ENCODE measurements around the gene CEP164.
"Not testable (repeated sequence)": the region's sequence is repeated elsewhere in the genome, so short reads cannot be mapped to it uniquely, and the experiment has no call there.

CEP164 gene

DNA sequence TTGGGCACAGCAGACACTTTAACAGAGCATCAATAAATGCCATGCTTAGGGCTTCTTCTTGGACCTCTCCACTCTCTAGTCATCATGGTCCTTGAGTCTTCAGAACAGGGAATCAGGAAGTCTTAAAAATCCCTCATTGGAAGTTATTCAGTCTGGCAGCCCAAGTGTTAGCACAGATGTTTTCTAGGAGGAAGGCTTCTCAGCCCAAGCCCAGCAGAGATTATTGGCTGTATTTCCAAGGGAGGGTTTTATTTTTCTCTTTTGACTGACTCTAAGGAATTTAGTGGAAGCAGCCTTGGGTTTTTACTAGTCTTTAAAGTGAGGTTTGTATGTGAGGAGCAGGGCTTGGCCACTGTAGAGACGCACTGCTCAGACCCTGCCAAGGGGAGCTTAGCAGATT, 41.9 kb downstream of the CEP164 start:
- no peak for DNase-seq

GRCh38 chr11:117371453-117371852, 43.8 kb downstream of the CEP164 start:
- DNase-seq = no peak

GRCh38 chr11:117374316-117375055, 46.8 kb downstream of the CEP164 start:
- peak; percentile 7 for DNase-seq

DNA sequence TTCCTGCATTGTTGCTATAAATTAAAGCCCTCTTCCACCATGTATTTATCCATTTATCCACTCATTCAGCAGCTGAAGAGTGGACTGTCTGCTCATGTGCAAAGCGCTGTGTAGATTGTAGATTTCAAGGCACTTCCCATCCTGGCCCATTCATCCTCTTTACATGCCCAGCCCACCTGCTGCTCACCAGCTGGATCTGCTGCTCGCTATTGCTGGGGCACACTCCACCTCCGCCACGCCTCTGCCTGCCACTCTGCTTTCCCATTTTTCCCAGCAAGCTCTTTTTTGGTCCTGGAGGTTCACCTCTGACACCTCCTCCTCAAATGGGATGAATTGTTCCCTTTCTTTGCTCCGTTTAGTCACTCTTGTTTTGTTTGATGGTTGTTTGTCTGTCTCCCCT, 48.3 kb downstream of the CEP164 start:
- peak; percentile 2 for DNase-seq

GRCh38 chr11:117376517-117376916, 48.9 kb downstream of the CEP164 start:
- no peak for DNase-seq

DNA sequence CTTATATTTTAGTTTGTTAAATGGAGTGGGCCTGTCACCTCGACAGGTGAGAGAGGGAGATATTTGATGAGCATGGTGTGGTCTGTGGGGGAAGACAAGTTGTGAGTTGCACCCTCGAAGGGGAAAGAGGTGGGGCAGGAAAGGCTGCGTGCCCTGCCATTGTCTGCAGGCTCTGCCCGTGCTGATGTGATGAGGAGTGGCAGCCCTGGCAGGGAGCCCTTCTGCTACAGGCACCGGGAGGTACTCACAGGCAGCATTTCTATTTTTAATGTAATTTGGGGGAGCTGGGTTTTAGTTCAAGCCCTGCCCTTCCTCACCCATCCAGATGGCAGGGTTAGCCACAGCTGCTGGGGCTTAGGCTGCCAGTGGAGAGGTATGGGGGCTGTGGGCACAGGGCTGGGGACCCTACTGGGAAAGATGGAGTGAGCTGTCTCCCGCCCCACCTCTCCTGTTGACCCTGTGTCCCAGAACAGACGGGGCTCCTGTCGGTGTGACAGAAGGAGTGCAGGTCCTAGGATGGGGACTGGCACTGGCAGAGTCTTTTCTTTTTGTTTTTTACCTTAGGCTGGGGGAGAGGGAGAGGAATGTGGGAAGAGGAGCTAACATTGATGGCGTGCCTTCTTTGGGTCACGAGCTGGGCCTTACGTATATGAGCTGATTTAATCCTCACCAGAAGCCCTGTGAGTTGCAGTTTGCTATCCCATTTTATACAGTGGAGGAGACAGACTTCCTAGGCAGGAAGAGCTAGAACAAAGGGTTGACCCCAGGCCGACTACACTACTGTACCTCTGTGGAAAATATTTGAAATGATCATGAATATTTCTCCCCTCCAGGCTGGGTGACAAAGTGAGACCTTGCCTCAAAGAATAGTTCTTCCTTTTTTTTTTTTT, 51.6 kb downstream of the CEP164 start:
- DNase-seq = peak; percentile 19

DNA sequence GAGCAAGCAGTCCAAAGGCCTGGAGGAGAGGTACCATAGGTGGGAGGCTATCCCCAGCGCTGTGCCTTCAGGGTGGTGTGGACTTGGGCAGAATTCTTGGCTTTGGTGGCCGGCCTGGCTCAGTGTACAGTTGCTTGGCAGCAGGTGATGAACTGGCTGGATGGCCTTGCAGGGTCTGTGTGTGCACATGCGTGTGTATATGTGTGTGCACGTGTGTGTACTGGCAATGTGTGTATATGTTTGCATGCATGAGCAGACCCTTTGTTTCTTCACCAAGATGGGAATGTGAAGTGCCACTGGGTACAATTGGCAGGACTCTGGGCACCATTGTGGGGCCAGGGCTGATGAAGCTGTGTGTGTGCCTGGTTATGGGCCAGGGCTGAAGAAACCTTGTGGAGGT, 53.0 kb downstream of the CEP164 start:
- no peak for DNase-seq

GRCh38 chr11:117381481-117382387, 54.1 kb downstream of the CEP164 start:
- no peak for DNase-seq

DNA sequence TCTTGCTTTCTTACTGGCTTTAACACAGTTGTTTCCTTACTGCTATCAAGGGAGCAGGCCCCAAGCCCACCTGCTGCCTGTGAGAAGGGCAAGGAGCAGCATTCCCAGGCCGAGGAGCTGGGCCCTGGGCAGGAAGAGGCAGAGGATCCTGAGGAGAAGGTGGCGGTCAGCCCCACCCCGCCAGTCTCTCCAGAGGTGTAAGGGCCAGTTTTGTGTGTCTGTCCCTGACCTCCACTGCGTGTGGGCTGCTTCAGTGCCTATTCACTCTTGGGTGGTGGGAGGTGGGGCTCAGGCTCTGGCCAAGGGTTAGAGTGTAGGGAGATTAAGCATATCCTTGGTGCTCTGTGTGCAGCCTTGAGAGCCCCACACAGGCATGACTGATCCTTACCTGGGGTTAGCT, 55.1 kb downstream of the CEP164 start:
- no peak for DNase-seq

GRCh38 chr11:117384045-117384444, 56.4 kb downstream of the CEP164 start:
- no peak for DNase-seq

DNA sequence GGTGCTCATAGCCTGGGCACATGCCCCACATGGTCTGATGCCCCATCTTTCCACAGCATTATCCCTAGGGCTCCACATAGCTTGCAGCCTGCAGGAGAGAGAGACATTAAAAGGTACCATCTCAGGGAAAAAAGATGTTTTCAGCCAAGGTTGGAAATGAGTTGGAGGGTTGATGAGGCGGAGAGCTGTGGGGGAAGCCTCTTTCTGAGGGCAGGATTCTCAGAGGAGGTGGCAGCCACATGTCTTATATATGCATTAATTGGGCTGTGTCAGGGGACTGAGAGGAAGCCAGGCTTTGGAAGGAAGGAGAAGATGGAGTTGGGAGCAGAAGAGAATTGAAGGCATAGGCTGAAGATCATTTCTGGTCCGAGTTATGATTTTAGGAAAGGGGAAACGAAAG, 57.8 kb downstream of the CEP164 start:
- no peak for DNase-seq

- no peak for DNase-seq
Observed at GRCh38 chr11:117385906-117386305, 58.3 kb downstream of the CEP164 start.

DNA sequence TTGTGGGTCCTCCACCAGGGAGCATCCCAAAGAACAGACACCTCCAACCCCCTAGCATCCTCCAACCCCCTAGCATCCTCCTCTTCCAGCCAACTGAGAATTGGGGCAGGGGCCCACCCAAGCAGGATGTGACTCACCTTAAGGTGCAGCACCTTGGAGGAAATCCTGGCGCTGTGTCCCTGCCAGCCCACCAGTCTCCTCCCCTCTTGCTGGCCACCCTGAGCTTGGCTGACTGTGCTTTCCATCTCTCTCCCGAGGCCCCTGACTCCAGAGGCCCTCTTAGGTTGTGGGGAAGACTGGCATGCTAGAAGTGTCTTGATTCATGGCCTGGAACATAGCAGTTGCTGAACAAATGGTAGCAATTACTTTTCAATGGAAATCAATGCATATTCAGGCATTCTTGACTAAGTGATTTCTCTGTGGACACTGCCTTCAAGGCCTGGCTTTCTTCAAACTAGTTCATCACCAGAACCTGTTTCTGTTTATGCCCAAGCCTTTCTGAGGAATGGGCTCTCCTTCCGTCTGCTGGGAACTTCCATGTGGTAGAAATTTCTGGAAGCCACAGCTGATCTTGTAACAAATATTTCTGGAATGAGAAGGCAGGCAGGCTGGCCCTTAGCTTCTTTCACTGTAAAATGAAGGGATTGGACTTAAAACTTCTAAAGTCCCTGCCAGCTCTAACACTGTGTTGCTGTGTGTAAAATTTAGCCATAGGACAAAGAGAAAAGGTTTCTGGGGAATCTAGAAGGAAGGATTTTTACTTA, 60.5 kb downstream of the CEP164 start:
- DNase-seq = no peak

DNA sequence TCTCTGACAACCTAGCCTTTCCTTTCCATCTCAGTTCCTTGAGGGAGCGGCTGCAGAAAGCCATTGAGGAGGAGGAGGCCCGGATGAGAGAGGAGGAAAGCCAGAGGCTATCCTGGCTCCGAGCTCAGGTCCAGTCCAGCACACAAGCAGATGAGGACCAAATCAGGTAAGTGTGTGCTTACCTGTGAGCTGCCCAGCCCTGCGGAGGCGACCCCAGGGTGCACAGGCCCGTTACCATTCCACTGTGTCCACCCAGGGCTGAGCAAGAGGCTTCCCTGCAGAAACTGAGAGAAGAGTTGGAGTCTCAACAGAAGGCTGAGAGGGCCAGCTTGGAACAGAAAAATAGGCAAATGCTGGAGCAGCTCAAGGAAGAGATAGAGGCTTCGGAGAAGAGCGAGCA, 63.1 kb downstream of the CEP164 start:
- no peak for DNase-seq

GRCh38 chr11:117391181-117391580, 63.5 kb downstream of the CEP164 start:
- no peak for DNase-seq

DNA sequence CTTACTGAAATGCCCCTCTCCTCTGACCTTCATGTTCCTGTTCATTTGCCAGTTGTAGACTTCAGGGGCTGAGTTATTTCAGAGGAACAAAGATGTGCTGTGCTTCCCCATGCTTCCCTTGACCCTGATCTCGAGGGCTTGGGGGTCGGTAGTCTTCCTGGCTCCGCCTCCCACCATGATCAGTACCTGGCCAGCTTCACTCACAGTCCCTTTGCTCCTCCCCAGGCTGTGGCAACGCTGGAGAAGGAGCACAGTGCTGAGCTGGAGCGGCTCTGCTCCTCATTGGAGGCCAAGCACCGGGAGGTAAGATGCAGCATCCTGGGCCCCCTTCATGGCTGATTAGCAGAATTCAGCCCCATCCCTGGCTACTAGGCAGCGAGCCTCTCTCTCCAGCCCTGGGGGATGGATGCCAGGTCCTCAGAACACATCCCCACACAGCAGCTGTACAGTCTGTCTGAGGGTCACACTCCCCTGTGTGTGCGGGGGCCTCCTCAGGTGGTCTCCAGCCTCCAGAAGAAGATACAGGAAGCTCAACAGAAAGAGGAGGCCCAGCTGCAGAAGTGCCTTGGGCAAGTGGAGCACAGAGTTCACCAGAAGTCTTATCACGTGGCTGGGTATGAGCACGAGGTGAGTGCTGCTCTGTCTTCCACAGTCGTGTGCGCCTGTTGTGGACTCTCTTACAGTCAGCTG, 64.5 kb downstream of the CEP164 start:
- DNase-seq = no peak

- DNase-seq = no peak
Observed at GRCh38 chr11:117392979-117393378, 65.3 kb downstream of the CEP164 start.

DNA sequence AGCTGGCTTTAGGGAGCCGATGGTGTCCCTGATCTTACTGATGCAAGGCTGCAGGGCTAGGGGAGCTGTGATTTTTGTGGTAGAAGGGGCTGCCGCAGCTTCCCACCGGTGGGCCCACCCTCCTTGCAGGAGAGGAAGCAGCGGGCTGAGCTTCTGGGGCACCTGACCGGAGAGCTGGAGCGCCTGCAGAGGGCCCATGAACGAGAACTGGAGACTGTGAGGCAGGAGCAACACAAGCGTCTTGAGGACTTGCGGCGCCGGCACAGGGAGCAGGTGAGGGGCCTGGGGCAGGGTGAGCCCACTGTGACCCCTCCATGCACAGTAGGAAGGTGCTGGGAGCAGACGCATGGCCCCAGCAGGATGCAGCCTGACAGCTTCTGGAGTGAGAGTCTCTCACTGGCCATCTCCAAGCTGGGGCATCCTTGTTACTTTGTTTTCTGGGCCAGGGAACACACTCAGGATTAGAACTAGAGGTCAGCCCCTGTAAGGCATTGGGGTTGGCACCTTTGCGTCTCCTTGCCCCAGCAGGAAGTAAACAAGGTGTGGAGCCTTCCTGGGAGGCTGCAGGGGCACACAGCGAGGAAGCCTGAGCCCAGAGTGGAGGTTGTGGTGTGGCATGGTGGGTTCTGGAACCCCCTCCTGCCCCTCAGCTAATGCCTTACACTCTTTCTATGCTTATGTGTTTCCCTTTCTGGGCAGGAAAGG, 66.7 kb downstream of the CEP164 start:
- DNase-seq = no peak

DNA sequence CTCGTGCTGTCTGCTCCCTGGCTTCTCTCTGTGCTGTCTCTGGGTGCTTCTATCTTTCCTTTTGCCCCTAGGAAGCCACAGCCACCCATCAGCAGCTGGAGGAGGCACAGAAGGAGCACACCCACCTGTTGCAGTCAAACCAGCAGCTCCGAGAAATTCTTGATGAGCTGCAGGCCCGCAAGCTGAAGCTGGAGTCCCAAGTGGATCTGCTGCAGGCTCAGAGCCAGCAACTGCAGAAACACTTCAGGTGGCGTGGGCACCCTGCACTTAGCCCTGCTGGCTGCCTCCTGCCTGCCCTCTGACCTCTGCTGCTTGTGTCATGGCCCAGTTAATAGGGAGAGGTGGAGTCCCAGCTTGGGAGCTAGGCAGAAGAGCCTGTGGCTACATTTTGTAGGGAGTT, 67.8 kb downstream of the CEP164 start:
- no peak for DNase-seq

DNA sequence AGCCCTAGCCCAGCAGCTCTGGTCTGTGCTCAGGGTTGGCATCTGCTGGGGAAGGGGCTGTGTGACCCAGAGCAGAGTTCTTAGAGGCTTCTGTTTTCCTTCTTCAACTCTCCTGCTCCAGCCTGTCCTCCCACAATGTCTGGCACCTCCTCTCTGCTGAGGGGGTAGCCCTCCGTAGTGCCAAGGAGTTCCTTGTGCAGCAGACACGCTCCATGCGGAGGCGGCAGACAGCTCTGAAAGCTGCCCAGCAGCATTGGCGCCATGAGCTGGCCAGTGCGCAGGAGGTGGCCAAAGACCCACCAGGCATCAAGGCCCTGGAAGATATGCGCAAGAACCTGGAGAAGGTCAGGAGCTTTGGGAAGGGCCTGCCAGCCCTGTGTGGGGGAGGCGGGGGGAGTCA, 69.3 kb downstream of the CEP164 start:
- no peak for DNase-seq

DNA sequence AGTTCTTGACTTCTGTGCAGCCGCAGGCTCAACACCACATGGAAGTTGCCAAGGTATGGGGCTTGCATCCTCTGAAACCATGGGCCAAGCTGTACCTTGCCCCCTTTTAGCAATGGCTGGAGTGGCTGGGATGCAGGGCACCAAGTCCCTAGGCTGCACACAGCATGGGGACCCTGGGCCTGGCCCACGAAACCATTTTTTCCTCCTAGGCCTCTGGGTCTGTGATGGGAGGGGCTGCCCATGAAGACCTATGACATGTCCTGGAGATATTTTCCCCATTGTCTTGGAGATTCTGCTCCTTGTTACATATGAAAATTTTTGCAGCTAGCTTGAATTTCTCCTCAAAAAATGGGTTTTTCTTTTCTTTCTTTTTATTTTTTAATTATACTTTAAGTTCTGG, 71.0 kb downstream of the CEP164 start:
- not testable (repeated sequence) for DNase-seq

All from NCI-H1694 treated with DMSO at 0.1 percent for 48 hours (cell line).